BLaER1 (cell line): Measurements from ENCODE around the gene LCE2B.
"Not testable (repeated sequence)": the region's sequence is repeated elsewhere in the genome, so short reads cannot be mapped to it uniquely, and the experiment has no call there.

Experiments
- H3K27ac ChIP-seq: shearing (Covaris generic); formaldehyde crosslinking; 2 replicates; pipeline ENCODE4 v1.8.1; 2022
- H3K27me3 ChIP-seq: shearing (Covaris generic); formaldehyde crosslinking; 2 replicates; pipeline ENCODE4 v1.8.1; 2022
- H3K36me3 ChIP-seq: shearing (Covaris generic); formaldehyde crosslinking; 2 replicates; pipeline ENCODE4 v1.8.1; 2022
- H3K4me1 ChIP-seq: shearing (Covaris generic); formaldehyde crosslinking; 2 replicates; pipeline ENCODE4 v1.8.1; 2022
- H3K4me2 ChIP-seq: shearing (Covaris generic); formaldehyde crosslinking; 2 replicates; pipeline ENCODE4 v1.8.1; 2022
- H3K4me3 ChIP-seq: shearing (Covaris generic); formaldehyde crosslinking; 2 replicates; pipeline ENCODE4 v1.8.1; 2022
- H3K9ac ChIP-seq: shearing (Covaris generic); formaldehyde crosslinking; 2 replicates; pipeline ENCODE4 v1.8.1; 2022
- H3K9me3 ChIP-seq: shearing (Covaris generic); formaldehyde crosslinking; 2 replicates; pipeline ENCODE4 v1.8.1; 2022
- H4K20me1 ChIP-seq: shearing (Covaris generic); formaldehyde crosslinking; 2 replicates; pipeline ENCODE4 v1.8.1; 2022
- Cebpa-rat ChIP-seq: shearing (Covaris generic); IDR thresholded peaks from 2 replicates; pipeline ENCODE4 v1.8.1; 2022

Gene LCE2B

GRCh38 chr1:152685823-152686222 is at the start of gene LCE2B:
TSS of gene LCE2B (plus strand) at chr1:152686123. CDS start at chr1:152686844, 721 bp downstream.
- H3K9ac ChIP-seq, H3K4me2 ChIP-seq, H3K27ac ChIP-seq, H4K20me1 ChIP-seq, H3K4me1 ChIP-seq, H3K27me3 ChIP-seq, H3K9me3 ChIP-seq, H3K36me3 ChIP-seq, H3K4me3 ChIP-seq: not testable (repeated sequence)

DNA sequence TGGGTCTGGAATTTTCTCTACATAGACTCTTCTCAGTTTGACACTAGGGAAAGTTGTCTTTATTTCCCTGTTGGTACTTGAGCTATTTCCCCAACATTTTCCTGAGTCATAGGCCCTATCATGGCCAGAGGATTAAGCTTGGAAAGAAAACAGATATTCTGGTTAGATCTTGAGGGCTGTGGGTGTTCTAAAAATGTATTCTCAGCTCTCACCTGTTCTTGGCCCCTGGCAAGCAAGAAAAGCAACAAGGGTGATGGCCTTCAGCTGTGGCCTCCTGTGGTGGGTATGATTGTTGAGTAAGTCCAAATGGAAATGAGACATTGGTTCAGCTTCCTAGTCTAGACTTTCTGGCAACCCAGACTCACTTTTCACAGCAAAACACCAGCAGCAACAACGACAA is 45.6 kb upstream of the LCE2B start:
- Histone ChIP-seq H3K27me3 (no peaks in the 10 kb centered on the region), H4K20me1 (no peaks in the 10 kb centered on the region), H3K27ac (no peak overlapping the region), H3K4me2 (no peak overlapping the region), H3K36me3 (no peaks in the 10 kb centered on the region), H3K9ac (no peak overlapping the region), H3K9me3 (0 out of 2 replicates have a peak, but pooled peaks cover 6% of the 10 kb centered on the region), H3K4me1 (peaks cover 5% of the 10 kb centered on the region), H3K4me3 (no peak overlapping the region)
- TF ChIP-seq Cebpa-rat = no peak

- H3K4me2 ChIP-seq = no peak overlapping the region
- no peaks in the 10 kb centered on the region for H3K36me3 ChIP-seq
- no peaks in the 10 kb centered on the region for H4K20me1 ChIP-seq
- no peaks in the 10 kb centered on the region for H3K27me3 ChIP-seq
- 0 out of 2 replicates have a peak, but pooled peaks cover 6% of the 10 kb centered on the region for H3K9me3 ChIP-seq
- H3K9ac ChIP-seq = no peak overlapping the region
- H3K4me3 ChIP-seq = no peak overlapping the region
- H3K27ac ChIP-seq = no peak overlapping the region
- H3K4me1 ChIP-seq = peaks cover 6% of the 10 kb centered on the region
- no peak for TF ChIP-seq Cebpa-rat
Measured at GRCh38 chr1:152643945-152644344, 42.0 kb upstream of the LCE2B start.

- Histone ChIP-seq H4K20me1 (no peaks in the 10 kb centered on the region), H3K4me1 (peaks cover 6% of the 10 kb centered on the region), H3K9ac (no peak overlapping the region), H3K36me3 (no peaks in the 10 kb centered on the region), H3K4me2 (no peak overlapping the region; the same call in 1 of the 2 replicates), H3K27ac (no peak overlapping the region), H3K9me3 (0 out of 2 replicates have a peak, but pooled peaks cover 6% of the 10 kb centered on the region), H3K4me3 (no peak overlapping the region), H3K27me3 (no peaks in the 10 kb centered on the region)
- TF ChIP-seq Cebpa-rat = no peak
Measured at GRCh38 chr1:152645146-152645545, 40.8 kb upstream of the LCE2B start.

GRCh38 chr1:152646656-152647055 is 39.3 kb upstream of the LCE2B start:
- Histone ChIP-seq H3K36me3 (no peaks in the 10 kb centered on the region), H3K4me1 (peaks cover 6% of the 10 kb centered on the region), H3K9ac (no peak overlapping the region), H3K9me3 (0 out of 2 replicates have a peak, but pooled peaks cover 6% of the 10 kb centered on the region), H4K20me1 (no peaks in the 10 kb centered on the region), H3K4me3 (no peak overlapping the region), H3K27ac (no peak overlapping the region), H3K4me2 (no peak overlapping the region), H3K27me3 (no peaks in the 10 kb centered on the region)
- TF ChIP-seq Cebpa-rat = no peak

- no peaks in the 10 kb centered on the region for H4K20me1 ChIP-seq
- H3K9ac ChIP-seq = no peak overlapping the region
- no peaks in the 10 kb centered on the region for H3K4me1 ChIP-seq
- H3K36me3 ChIP-seq = no peaks in the 10 kb centered on the region
- H3K4me3 ChIP-seq = no peak overlapping the region
- TF ChIP-seq Cebpa-rat = no peak
- no peak overlapping the region for H3K4me2 ChIP-seq
- no peak overlapping the region for H3K27ac ChIP-seq
- no peaks in the 10 kb centered on the region for H3K27me3 ChIP-seq
- no peaks in the 10 kb centered on the region for H3K9me3 ChIP-seq
Measured at GRCh38 chr1:152654110-152654509, 31.8 kb upstream of the LCE2B start.

DNA sequence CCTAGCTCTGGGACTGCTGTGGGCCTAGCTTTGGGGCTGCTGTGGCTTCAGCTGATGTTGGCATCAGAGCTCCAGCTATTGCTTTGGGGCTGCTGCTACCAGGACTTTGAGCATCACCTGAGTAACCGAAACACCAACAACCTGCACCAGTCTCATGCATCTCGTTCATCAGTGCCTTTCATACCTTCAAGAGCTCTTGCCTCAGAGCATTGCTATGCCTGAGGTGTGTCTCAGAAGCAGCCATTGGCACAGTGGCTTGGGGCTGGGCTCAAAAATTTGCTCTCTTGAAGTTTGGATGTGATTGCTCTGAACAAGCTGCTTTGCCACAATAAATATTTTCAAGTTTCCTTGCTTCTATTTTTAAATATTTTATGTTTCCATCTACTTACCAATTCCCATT is 29.5 kb upstream of the LCE2B start:
- Histone ChIP-seq H3K9ac (no peak overlapping the region), H3K4me1 (no peaks in the 10 kb centered on the region), H3K4me2 (no peak overlapping the region), H3K9me3 (no peaks in the 10 kb centered on the region), H3K4me3 (no peak overlapping the region), H3K27me3 (no peaks in the 10 kb centered on the region), H4K20me1 (no peaks in the 10 kb centered on the region), H3K27ac (no peak overlapping the region), H3K36me3 (no peaks in the 10 kb centered on the region)
- TF ChIP-seq Cebpa-rat = no peak

GRCh38 chr1:152657677-152658076 is 28.2 kb upstream of the LCE2B start:
- no peak for TF ChIP-seq Cebpa-rat
- Histone ChIP-seq H3K36me3 (no peaks in the 10 kb centered on the region), H3K4me1 (no peaks in the 10 kb centered on the region), H3K27me3 (no peaks in the 10 kb centered on the region), H3K4me2 (no peak overlapping the region), H4K20me1 (no peaks in the 10 kb centered on the region), H3K27ac (no peak overlapping the region), H3K9ac (no peak overlapping the region), H3K9me3 (no peaks in the 10 kb centered on the region), H3K4me3 (no peak overlapping the region)

DNA sequence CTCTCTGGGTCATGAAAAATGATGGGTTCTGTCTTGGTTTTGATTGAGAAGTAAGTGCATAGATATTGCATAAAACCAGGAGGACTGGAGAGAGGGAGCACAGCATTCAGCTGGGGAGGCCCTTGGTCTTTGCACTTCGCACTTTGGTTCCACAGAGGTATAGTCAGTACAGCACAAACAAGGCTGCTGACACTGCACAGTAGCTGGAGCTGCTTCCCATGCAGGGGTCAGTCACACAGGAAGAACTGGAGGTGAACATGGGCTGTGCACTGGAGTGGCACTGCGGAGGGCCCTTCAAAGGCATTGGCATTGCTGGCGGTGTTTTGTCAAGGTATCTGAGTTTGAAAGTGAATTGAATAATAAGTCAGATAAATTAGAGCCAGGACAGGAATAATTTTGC is 27.3 kb upstream of the LCE2B start:
- no peak overlapping the region for H3K4me3 ChIP-seq
- no peaks in the 10 kb centered on the region for H3K9me3 ChIP-seq

DNA sequence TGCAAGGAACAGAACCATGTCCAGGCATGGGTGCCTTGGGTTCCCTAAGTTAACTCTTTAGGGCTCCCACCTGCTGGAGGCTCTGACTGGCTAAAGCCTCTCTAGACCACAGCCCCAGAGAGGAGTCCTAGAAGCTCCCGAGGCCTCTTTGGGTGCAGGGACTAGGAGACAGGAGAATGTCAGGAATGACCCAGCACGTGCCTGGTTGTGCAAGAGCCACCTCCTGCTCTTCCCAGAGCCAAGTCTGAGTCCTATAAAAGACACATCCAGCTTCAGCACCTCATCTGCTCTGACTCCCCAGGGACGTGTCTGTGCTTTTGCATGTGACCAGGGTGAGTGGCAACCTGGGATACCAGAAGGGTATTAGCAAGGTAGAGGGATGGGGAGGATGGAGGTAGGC is 22.8 kb upstream of the LCE2B start, which contains the start of gene LCE2D:
TSS of gene LCE2D (plus strand) at position 283 of the 400 bp plus-strand sequence. CDS start 726 bp downstream, outside the sequence.
- no peak within 1 kb of the TSS for H3K4me2 ChIP-seq
- no peak within 1 kb of the TSS for H3K9ac ChIP-seq
- no peaks in the 10 kb centered on the region for H3K4me1 ChIP-seq
- no peak within 1 kb of the TSS for H3K4me3 ChIP-seq
- no peaks in the 10 kb centered on the region for H3K9me3 ChIP-seq
- H3K36me3 ChIP-seq = no peaks in the 10 kb centered on the region
- TF ChIP-seq Cebpa-rat = no peak
- H3K27ac ChIP-seq = no peak within 1 kb of the TSS
- H4K20me1 ChIP-seq = no peaks in the 10 kb centered on the region
- H3K27me3 ChIP-seq = no peaks in the 10 kb centered on the region

More for the DNA sequence above, 27.3 kb upstream of the LCE2B start:
- Histone ChIP-seq H3K4me1 (no peaks in the 10 kb centered on the region), H4K20me1 (no peaks in the 10 kb centered on the region), H3K36me3 (no peaks in the 10 kb centered on the region), H3K9ac (no peak overlapping the region), H3K4me2 (no peak overlapping the region), H3K27me3 (no peaks in the 10 kb centered on the region), H3K27ac (no peak overlapping the region)
- TF ChIP-seq Cebpa-rat = no peak

GRCh38 chr1:152666171-152666570 is 19.8 kb upstream of the LCE2B start:
- not testable (repeated sequence) for H3K36me3 ChIP-seq, H3K9ac ChIP-seq, H3K27ac ChIP-seq, H3K4me3 ChIP-seq, H3K27me3 ChIP-seq, H3K4me1 ChIP-seq, H3K9me3 ChIP-seq, H3K4me2 ChIP-seq, H4K20me1 ChIP-seq
